IgD-negative memory B cell (primary cell): Measurements from ENCODE around the gene NPDC1. TPM values are rescaled to one million over a fixed set of nuclear protein-coding genes. Genes with fewer than 3 reads are reported as not detected.

Experiments
- H3K27ac Mint-ChIP-seq, 3 donors: one replicate each; pipeline ENCODE4 v1.8.0; 2020 to 2022; ENCODE audit warnings: mild to moderate bottlenecking in 3 of 3, mixed read lengths in 3 of 3, moderate library complexity in 1 of 3
- H3K27me3 Mint-ChIP-seq: one replicate; pipeline ENCODE4 v1.8.0; 2021; ENCODE audit warnings: mixed read lengths
- H3K36me3 Mint-ChIP-seq: one replicate; pipeline ENCODE4 v1.8.0; 2020; ENCODE audit warnings: mild to moderate bottlenecking, mixed read lengths
- H3K4me1 Mint-ChIP-seq, 3 donors: one replicate each; pipeline ENCODE4 v1.8.0; 2020 to 2022; ENCODE audit warnings: mixed read lengths in 3 of 3, mild to moderate bottlenecking in 1 of 3
- H3K4me3 Mint-ChIP-seq, 4 donors: one replicate each; pipeline ENCODE4 v1.8.0; 2020 to 2022; ENCODE audit warnings: mild to moderate bottlenecking in 4 of 4, mixed read lengths in 4 of 4, moderate library complexity in 3 of 4
- H3K9me3 Mint-ChIP-seq, 3 donors: one replicate each; pipeline ENCODE4 v1.8.0; 2020 to 2021; ENCODE audit warnings: mixed read lengths in 3 of 3, mild to moderate bottlenecking in 1 of 3
- polyA plus RNA-seq: library from polyadenylated mRNA; unstranded; fragments of 300-500 nt; fragmentation: Illumina TruSeq; gene quantifications from one replicate; pipeline ENCODE4 v1.2.3, GENCODE V29; 2021

The NPDC1 gene
- polyA plus RNA-seq, 1 donor from 2014 or later, result 2.0 TPM

DNA sequence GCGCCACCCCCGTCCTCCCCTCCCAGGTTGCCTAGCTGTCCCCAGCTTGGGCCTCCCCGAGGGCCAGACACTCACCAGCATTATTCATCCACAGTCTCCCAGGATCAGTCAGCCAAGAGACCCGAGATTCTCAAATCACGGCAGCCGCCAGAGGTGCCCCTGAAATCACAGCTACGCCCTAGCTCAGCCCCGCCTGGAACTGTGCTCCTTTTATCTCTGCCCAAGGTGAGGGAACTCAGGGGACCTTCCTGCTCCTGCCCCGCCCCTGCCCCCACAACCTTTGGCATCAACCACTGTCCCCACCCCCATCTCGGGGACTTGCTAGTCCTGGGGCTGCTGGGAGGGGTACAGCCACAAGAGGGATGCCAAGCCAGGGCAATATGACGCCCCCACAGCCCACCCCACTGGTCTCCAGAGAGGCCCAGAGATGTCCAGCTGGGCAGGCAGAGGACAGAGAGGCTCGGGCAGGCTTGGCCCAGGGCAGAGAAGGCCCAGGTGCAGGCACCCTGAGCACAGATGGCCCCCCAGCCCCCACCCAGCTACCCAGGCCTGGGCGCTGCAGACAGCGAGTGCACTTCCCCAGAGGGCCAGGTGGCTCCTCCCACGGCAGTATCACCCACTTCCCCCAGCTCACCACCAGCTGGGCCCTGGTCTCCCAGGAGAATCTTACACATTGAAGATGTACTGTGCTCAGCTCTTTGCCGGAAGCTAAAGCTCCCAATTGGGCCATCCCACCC is 13.9 kb downstream of the NPDC1 start, which contains the start of gene FUT7:
Gene FUT7, minus strand, starts transcription at position 185 of the 737 bp plus-strand sequence. Its CDS starts 97 bp downstream, at position 88.
- Mint-ChIP-seq H3K9me3 (no peaks in the 10 kb centered on the region), H3K36me3 (no peaks in the 10 kb centered on the region), H3K4me1 (peaks cover 28 to 35% (median 29%) of the 10 kb centered on the region in 3 donors), H3K27me3 (no peaks in the 10 kb centered on the region), H3K27ac (peak within 1 kb of the TSS; percentile 93 to 96 (median 94)), H3K4me3 (peak within 1 kb of the TSS; percentile 88 to 97 (median 95))

DNA sequence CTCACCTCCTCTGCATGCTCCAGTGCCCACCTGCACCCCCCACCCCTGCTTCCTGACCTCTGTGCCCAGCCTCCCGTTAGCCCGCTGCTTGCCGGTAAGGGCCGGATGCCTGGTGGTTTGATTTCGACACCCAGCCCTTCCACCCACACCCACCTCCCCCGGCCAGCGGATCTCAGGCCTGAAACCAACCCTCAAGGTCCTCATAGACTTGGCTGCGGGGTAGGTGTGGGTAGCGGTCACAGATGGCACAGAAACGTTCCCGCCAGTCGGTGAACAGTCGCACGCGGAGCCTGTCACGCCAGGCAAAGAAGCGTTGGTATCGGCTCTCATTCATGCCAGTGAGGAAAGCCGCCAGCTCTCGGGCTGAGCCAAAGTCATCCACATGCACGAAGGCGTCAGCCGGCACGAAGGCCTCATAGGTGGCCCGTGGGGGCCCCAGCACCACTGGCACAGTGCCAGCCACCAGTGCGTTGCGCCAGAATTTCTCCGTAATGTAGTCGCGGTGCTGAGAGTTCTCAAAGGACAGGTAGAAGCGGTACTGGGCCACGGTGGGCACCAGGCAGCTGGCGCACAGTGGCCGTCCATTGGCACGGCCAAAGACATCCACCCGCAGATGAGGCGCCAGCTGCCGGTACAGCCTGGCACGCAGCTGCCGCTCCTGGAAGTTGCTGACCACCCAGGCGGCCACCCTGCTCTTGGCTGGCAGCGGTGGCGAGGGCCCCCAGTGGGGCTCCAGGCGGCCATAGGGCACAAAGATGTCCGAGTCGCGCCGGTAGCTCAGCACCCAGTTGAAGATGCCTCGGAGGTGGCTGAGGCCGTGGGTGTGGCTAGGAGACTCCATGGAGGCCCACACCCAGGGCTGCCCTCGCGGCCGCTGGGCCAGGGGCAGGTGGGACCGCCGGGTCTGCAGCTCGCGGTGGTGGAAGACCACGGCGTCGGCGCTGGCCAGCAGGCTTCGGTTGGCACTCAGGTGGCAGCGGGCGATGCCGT is 15.1 kb downstream of the NPDC1 start:
- no peaks in the 10 kb centered on the region for H3K9me3 Mint-ChIP-seq
- peak overlapping the region; percentile 86 to 97 (median 92) for H3K4me3 Mint-ChIP-seq
- H3K36me3 Mint-ChIP-seq, result no peaks in the 10 kb centered on the region
- peak overlapping the region; percentile 80 to 96 (median 93) for H3K27ac Mint-ChIP-seq
- peaks cover 30 to 43% (median 33%) of the 10 kb centered on the region in 3 donors for H3K4me1 Mint-ChIP-seq
- H3K27me3 Mint-ChIP-seq, result no peaks in the 10 kb centered on the region

DNA sequence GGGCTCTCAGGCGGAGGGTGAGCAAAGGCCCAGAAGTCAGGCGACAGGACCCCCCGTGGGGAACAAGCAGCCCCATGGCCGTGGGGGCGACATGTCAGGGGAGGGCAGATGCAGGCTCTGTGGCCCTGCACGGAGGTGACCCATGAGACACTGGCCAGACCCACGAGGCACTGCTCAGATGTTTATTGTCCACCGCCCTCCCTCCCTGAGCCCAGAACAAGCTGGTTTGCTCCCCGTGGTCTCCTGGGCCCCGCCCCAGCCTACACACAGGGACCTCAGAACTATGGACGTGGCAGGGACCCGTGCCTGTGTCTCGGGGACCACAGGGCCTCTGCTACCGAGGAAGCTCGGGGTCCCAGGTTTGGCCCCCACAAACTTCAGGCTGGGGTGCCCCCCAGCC is 16.0 kb downstream of the NPDC1 start:
- peak overlapping the region; percentile 5 to 96 (median 93) for H3K27ac Mint-ChIP-seq
- no peaks in the 10 kb centered on the region for H3K36me3 Mint-ChIP-seq
- peak overlapping the region; percentile 86 to 97 (median 92) for H3K4me3 Mint-ChIP-seq
- peaks cover 28 to 44% (median 35%) of the 10 kb centered on the region in 3 donors for H3K4me1 Mint-ChIP-seq
- H3K27me3 Mint-ChIP-seq, result no peaks in the 10 kb centered on the region
- no peaks in the 10 kb centered on the region for H3K9me3 Mint-ChIP-seq

DNA sequence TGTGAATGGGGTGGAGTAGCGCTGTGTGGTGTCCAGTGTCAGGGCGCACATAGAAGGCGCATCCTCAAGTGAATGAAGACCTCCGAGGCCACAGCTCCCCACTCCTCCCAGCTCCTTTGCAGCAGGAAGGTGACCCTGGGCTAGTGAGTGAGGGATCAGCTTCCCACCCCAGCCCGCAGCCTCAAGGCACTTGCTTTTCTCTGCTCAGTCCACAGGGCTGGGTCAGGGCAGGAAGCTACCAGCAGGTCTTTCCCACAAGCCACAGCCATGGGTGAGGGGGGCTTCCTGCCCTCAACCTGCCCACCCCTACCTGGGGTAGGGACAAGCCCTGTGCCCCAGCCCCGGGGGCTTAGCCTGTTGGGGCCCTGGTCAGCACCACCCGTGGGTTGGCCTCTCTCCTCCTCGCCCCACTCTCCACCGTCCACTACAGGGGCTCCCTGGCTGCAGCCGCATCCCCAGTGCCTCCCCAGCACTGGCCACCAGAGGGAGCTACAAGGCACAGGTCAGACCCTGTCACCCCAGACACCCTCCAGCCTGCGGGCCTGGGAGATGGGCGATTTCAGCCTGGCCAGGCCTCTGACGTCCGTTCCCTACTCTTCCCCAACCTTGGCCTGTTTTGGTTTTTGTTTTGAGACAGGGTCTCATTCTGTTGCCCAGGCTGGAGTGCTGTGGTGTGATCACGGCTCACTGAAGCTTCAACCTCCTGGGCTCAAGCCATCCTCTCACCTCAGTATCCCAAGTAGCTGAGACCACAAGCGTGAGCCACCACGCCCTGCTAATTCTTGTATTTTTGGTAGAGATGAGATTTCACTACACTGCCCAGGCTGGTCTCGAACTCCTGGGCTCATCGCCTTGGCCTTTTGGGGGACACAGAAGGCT is 16.7 kb downstream of the NPDC1 start:
- Mint-ChIP-seq H3K27ac (peak overlapping the region; percentile 13 to 96 (median 81)), H3K36me3 (no peaks in the 10 kb centered on the region), H3K27me3 (no peaks in the 10 kb centered on the region), H3K4me3 (peak overlapping the region; percentile 86 to 97 (median 92)), H3K9me3 (no peaks in the 10 kb centered on the region), H3K4me1 (peaks cover 23 to 39% (median 29%) of the 10 kb centered on the region in 3 donors)

DNA sequence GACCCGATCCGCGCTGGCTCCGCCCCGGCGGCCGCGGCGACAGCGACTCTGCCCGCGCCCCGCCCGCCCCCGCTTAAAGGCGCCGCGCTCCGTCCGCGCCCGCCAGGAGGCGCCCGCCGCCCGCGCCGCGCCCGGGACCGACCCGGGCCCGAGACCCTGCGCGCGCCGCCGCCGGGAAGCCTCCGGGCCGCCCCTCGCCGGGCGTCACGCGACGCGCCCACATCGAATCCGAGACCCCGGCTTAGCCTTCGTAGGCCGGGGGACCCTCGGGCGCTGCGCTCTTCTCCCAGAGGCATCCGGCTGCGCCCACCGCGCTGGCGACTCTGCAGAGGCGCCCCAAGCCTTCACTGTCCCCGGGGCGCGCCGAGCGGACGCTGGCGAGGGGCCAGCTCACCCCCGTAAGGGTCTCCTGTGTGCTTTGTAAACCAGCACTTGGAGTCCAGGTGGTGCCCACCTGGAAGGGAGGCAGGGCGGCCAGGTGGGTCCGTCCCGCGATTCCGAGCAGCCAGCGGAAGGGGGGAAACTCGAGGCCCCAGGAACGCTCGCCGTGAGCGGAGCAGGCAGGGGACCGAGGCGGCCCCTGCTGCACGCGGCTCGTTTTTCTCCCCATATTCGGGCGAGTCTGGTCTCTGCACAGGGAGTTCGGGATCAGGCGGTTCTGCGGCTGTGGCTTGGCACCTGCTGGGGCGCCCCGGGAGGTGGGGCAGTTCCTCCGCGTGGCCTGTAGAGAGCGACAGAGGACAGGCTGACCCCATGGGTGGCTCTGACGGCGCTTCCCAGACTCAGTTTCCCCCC is 17.5 kb downstream of the NPDC1 start:
- Mint-ChIP-seq H3K27me3 (no peaks in the 10 kb centered on the region), H3K36me3 (no peaks in the 10 kb centered on the region), H3K4me3 (peak overlapping the region; percentile 80 to 97 (median 90)), H3K9me3 (no peaks in the 10 kb centered on the region), H3K4me1 (peaks cover 23 to 34% (median 27%) of the 10 kb centered on the region in 3 donors), H3K27ac (peak overlapping the region in 2 of 3 donors; percentile 81 to 96)

DNA sequence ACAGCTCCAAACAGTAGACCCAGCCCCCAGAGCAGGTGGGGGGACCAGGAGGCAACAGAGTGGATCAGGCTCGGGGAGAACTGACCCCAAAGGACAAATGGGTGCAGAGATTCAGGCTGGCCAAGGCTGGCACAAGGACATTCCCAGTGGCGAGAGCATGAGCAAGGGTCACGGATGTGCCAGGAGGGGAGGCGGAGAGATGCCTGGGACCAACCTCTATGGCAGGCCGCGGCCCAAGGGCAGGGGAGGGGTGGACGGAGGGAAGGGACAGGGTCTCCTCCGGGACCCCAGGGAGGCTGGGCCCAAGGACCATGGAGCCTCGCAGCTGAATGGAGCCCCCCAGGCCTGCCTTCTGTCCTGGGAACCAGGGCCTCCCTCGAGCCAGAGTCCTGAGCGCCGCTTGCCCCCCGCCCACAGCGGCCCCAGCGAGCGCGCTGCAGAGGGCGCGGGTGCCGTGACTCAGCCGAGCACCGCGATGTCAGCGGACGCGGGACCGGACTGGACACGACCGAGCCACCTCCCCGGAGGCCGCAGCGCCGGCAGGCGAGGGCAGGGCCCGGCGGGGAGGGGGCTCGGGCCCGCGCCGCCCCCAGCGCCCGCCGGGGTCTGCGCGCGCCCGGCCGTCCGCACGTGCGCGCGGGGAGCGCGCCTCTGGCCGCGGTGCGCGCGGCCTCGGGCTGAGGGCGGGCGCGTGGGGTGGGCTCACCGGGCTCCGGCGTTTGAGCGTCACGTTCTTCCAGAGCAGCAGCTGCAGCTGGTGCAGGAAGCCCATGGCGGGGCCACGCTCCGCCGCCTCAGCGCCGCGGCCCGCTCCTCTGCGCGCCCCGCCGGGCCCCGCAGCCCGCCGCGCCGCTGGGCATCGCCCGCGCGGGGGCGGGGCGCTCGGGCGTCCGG is 18.4 kb downstream of the NPDC1 start, which contains the start of gene ABCA2:
Gene ABCA2, minus strand, starts transcription at position 869 of the 894 bp plus-strand sequence. Its CDS starts 97 bp downstream, at position 772.
- Mint-ChIP-seq H3K27ac (peak within 1 kb of the TSS; percentile 81 to 96 (median 94)), H3K9me3 (no peaks in the 10 kb centered on the region), H3K27me3 (no peaks in the 10 kb centered on the region), H3K4me3 (peak within 1 kb of the TSS; percentile 80 to 97 (median 92)), H3K36me3 (no peaks in the 10 kb centered on the region), H3K4me1 (peaks cover 19 to 30% (median 24%) of the 10 kb centered on the region in 3 donors)

DNA sequence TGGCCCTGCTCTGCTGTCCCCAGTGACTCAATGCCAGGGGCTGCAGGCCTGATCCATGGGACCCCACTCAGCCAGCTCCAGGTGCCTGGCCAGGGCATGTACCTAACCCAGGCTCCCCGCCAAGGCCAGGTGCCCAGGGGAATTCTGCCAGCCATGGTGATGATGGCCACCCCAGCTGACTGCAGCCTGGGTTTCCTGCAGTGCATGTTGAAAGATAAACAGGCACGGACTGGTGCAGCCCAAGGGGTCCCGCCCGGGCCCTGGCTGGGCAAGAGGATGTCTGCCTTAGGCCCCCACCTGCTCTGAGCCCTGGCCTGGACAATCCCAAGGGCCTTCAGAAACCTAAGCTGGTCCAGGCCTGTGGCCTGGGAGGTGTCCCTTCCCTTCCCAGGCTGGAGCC is 19.1 kb downstream of the NPDC1 start:
- no peaks in the 10 kb centered on the region for H3K27me3 Mint-ChIP-seq
- H3K36me3 Mint-ChIP-seq, result no peaks in the 10 kb centered on the region
- H3K27ac Mint-ChIP-seq, result peak overlapping the region; percentile 67 to 94 (median 89)
- H3K4me1 Mint-ChIP-seq, result peaks cover 19 to 26% (median 22%) of the 10 kb centered on the region in 3 donors
- peak overlapping the region in 3 of 4 donors; percentile 74 to 88 (median 87) for H3K4me3 Mint-ChIP-seq
- H3K9me3 Mint-ChIP-seq, result no peaks in the 10 kb centered on the region

DNA sequence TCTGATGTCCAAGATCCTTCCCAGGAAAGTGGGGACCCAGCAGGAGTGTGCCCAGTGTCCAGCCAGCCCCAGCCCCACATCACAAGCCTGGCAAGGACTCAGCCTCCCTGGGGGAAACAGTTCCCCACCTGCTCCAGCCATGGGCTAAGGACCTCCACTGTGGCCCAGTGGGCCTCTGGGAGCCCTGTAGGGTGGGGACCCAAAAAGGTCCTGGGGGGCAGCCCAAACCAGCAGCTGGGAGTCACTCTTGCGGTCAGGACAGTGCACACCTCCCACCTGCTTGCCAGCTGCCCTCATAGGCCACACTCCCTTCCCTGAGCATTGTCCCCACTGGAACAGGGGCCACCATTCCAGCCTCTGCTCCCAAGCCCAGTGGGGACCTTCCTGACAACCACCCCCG is 19.6 kb downstream of the NPDC1 start:
- Mint-ChIP-seq H3K27ac (peak overlapping the region; percentile 67 to 94 (median 89)), H3K4me1 (peaks cover 19 to 24% (median 22%) of the 10 kb centered on the region in 3 donors), H3K4me3 (peak overlapping the region in 3 of 4 donors; percentile 81 to 88 (median 87)), H3K36me3 (no peaks in the 10 kb centered on the region), H3K27me3 (no peaks in the 10 kb centered on the region), H3K9me3 (no peaks in the 10 kb centered on the region)

DNA sequence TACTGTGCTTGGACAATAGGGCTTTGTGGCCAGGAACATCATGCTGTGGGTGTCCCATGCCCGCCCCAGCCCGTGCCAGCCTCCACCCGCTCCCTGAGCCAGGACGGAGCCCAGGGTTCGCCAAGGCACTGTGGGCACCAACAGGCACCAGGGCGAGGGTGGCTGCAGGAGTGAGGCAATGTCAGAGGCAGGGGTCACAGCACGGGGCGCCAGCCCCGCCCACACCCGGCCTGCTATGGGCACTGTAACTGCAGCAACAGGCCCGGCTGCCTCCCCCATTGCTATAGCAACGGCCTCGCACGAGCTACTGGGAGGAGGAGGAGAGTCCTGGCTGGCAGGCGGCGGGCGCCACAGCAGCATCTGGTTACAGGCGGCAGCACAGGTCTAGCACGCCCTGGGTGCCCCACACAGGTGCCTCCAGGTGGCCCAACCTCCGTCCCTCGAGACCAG is 20.4 kb downstream of the NPDC1 start:
- Mint-ChIP-seq H3K4me3 (peak overlapping the region in 2 of 4 donors; percentile 87 to 88), H3K27me3 (no peaks in the 10 kb centered on the region), H3K27ac (peak overlapping the region; percentile 10 to 94 (median 89)), H3K9me3 (no peaks in the 10 kb centered on the region), H3K36me3 (no peaks in the 10 kb centered on the region), H3K4me1 (peaks cover 16 to 21% (median 18%) of the 10 kb centered on the region in 3 donors)

DNA sequence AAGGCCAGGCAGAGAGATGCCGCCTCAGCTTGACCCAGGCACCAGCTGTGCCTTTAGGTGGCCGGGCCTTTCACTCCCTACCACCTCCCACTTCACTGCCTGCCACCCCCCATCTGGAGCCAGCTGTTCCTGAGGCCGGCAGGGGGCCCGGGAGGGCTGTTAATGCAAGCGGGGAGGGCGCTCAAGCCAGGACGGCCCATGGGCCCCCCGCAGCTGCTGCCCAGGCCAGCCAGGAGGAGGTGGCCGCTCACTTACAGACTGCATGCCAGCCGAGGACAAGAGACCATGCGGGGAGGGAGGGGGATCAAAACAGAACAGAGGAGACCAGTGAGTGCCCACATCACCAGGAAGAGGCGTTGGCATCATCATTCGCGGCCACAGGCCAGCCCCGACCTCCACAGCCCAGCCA is 22.4 kb downstream of the NPDC1 start:
- Mint-ChIP-seq H3K4me1 (peaks cover 4 to 15% (median 10%) of the 10 kb centered on the region in 3 donors), H3K27me3 (no peaks in the 10 kb centered on the region), H3K36me3 (peaks cover 3% of the 10 kb centered on the region), H3K4me3 (no peak overlapping the region), H3K27ac (peak overlapping the region in 1 of 3 donors; percentile 53), H3K9me3 (no peaks in the 10 kb centered on the region)

DNA sequence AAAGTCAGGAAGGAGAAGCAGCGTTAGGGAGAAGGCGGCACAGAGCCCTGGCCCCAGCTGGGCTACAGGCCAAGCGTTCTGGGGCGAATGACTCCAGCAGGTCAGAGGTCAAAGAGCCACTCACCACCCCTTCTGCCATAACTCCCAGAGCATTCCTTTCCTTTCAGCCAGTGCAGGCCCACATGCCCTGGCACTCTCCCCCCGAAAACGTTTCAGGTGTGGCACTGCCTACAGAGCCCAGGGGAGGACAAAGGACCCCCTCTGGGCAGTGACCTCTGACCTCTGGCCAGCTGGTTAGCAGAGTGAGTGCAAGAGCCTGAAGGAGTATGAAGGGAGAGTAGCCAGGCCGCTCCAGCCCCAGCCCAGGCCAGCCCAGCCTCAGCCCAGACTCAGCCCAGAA is 22.8 kb downstream of the NPDC1 start:
- peaks cover 3% of the 10 kb centered on the region for H3K36me3 Mint-ChIP-seq
- H3K27me3 Mint-ChIP-seq, result no peaks in the 10 kb centered on the region
- H3K4me3 Mint-ChIP-seq, result no peak overlapping the region
- no peaks in the 10 kb centered on the region for H3K9me3 Mint-ChIP-seq
- peaks cover 4 to 15% (median 10%) of the 10 kb centered on the region in 3 donors for H3K4me1 Mint-ChIP-seq
- H3K27ac Mint-ChIP-seq, result peak overlapping the region in 1 of 3 donors; percentile 53

DNA sequence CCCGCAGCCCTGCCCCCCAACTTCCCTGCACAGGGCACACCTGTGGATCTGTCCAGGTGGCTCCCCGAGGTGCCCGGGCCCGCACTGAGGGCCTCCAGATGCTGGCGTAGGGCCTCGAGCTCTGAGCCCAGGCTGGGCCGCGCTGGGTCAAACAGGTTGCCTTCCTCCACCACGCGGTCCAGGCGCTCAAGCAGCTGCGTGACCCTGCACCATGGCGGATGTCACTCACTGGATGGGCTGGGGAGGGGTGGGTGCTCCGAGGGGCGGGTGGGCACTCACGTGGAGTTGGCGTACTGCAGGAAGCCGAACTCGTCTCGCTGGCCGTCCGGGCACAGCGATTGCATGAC is 23.3 kb downstream of the NPDC1 start:
- H3K9me3 Mint-ChIP-seq, result no peaks in the 10 kb centered on the region
- no peak overlapping the region for H3K4me3 Mint-ChIP-seq
- H3K36me3 Mint-ChIP-seq, result peaks cover 3% of the 10 kb centered on the region
- H3K4me1 Mint-ChIP-seq, result peaks cover 4 to 15% (median 10%) of the 10 kb centered on the region in 3 donors
- H3K27ac Mint-ChIP-seq, result no peak overlapping the region
- H3K27me3 Mint-ChIP-seq, result no peaks in the 10 kb centered on the region
